HG03025 (cell line): ENCODE results near the gene PDIA6.
"Not testable (repeated sequence)": the region's sequence is repeated elsewhere in the genome, so short reads cannot be mapped to it uniquely, and the experiment has no call there.

Experiments used
- ATAC-seq: cut with Tn5 transposase; IDR thresholded peaks from one replicate; pipeline ENCODE4 v1.9.1; 2021; ENCODE audit warnings: mild to moderate bottlenecking, moderate library complexity; ENCODE audit not compliant: unreplicated experiment, low FRiP score

The PDIA6 gene

DNA sequence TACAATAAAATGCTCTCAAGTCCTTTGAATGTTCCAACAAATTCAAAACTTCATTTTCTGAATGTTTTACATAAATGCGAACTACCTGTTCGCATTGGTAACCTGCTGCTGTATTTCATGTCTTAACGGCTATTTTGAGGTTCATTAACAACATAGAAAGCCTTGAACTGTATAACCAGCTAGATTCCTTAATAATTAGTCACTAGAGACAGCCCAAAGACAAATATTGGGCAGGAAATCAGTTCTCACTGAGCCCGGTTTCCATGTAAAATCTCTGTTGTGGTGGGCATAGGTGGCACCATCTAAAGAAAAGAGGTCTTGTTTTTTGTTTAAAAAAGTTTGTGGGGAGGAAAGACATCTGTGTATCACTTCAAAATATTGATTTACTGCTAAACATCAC lies 29.2 kb downstream of the PDIA6 start:
- no peak for ATAC-seq

DNA sequence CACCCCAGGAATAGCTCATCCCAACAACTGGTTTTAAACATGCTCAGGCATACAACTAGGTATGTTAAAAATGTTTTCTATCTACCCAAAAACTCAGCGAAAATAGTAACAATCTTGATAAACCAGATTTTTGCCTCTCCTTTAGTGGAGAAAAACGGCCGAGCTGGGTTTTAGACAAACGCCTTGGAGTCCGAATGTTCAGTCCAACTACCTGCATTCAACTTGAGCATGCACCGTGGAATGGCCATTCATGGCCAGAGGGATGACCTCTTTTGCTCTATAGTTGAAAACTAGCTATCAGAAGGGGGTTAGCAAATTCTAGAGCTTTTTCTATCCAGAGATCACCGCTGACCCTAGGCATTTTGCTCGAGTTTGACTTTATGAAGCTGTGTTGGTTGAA lies 30.8 kb downstream of the PDIA6 start:
- ATAC-seq, result no peak

- not testable (repeated sequence) for ATAC-seq
These were observed 31.8 kb downstream of the PDIA6 start for GRCh38 chr2:10780821-10781220.

DNA sequence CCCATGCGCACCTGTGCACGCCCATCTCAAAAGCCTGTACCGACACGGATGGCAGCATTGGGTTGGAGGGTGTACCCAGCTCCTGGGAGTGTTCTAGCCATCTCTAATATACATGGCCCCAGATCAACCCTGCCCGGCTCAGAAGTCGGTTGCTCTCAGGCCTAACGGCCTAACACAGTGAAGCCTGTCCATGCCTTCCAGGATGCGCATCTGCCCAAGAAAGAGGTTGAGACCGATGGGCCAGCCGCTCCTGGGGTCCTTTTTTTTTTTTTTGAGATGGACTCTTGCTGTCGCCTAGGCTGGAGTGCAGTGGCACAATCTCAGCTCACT lies 32.1 kb downstream of the PDIA6 start:
- no peak for ATAC-seq

- no peak for ATAC-seq
These were observed 32.7 kb downstream of the PDIA6 start for GRCh38 chr2:10779776-10780490.

GRCh38 chr2:10778724-10779115 lies 33.9 kb downstream of the PDIA6 start:
- ATAC-seq, result no peak

DNA sequence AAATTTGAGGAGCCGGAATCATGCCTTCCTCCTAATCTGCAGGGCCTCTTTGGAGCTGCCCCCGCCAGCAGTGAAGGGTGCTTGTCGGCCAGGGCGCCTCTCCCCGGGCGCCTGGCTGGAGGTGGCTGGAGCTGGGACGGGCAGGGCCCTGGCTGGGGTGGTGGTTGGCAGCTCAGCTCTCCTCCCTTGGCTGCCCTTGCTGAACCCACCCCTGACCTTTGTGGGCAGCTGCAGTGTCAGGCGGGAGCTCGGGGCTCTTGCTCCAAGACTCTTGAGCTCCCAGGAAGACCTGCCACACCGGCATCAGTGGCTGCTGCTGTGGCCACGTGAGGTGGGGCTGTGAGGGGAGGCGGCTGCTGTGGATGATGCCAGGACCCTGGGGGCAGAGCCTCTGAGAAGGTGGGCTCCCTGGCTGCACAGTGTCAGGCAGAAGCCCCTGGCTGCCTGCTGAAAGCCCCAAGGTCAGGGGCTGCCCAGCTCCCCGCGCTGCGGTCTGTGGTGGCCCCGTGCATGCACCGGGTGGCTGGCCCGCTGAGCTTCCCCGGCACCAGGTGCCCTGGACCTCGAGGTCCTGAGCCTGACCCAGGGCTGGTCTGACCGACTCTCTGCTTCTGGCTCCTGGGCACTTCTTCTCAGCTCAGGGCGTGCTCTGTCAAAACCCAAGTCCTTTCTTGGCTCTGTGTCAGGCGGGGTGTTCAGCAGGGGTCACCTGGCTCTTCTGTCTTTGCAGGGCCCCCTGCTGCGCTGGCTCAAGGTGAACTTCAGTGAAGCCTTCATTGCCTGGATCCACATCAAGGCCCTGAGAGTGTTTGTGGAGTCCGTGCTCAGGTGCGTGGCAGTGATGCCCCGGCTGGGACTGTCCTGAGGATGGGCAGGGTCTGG lies 34.5 kb downstream of the PDIA6 start:
- no peak for ATAC-seq

GRCh38 chr2:10777111-10777841 lies 35.3 kb downstream of the PDIA6 start:
- ATAC-seq, result no peak

GRCh38 chr2:10776231-10776977 lies 36.2 kb downstream of the PDIA6 start:
- no peak for ATAC-seq

GRCh38 chr2:10775831-10776230 lies 36.8 kb downstream of the PDIA6 start:
- ATAC-seq, result no peak

GRCh38 chr2:10775021-10775780 lies 37.4 kb downstream of the PDIA6 start:
- ATAC-seq, result no peak

DNA sequence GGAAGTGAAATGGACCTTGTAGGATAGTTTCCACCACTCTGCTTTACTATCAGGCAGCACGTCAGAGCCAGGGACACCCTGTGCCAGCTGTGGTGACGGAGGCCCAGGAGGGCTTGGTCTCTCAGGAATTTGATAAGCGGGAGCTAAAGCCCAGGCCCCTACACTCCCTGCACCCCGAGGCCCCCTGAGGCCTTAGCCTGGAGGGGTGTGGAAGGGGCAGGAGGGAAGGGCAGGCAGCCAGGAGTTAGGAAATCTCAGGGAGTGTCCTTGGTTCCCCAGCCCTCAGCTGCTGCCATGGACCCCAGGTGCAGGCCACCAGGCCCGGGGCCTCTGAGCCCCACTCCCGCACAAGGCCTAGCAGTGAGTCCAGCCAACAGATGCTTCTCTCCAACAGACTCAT lies 38.2 kb downstream of the PDIA6 start:
- ATAC-seq, result no peak

GRCh38 chr2:10773821-10774341 lies 38.7 kb downstream of the PDIA6 start:
- no peak for ATAC-seq

DNA sequence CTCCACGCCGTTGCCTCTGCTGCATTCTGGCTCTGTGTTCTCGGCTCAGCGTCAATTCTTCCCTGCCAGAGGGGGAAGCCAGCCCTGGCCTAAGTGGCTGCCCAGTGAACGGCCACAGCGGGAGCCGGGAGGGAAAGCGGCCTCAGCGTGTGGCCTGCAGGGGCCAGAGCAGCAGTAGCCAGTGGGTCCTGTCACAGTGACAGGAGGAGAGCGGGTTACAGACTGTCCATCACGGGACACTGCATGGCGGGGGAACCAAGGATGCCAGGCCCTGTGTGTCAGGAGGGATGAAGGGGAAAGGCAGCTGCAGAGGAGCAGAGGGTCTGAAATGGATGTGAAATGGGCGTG lies 39.7 kb downstream of the PDIA6 start:
- no peak for ATAC-seq

DNA sequence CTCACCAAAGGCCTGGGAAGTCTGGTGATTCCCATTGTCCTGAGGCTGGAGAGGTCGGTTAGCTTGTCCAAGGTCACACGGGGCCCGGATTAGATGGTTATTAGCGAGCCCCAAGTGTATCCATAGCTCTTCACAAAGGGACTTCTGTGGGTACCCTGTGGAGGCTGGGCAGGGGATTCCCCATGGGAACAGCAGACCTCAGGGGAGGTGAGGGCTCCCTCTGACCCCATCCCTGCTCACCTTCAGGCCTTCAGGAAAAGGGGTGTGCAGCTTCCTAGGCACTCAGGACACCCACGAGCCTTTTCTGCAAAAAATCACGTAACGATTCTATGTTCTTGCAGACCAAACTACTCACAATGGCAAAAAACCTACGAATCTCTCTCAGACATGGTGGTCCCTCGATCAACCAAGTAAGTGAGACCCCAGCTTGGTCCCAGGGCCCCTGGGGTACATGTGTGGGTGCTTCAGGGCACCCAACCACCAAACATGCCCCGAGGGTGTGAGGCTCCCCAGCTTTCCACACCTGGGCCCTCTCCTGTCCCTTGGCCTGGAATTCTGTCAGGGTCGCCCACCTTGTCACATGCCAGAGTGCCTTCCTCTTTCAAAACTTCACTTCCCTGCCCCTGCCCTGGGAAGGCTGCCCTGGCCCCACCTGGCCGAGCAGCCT lies 40.3 kb downstream of the PDIA6 start:
- no peak for ATAC-seq

GRCh38 chr2:10771786-10772185 lies 40.8 kb downstream of the PDIA6 start:
- no peak for ATAC-seq

GRCh38 chr2:10770956-10771750 lies 41.4 kb downstream of the PDIA6 start:
- no peak for ATAC-seq

- ATAC-seq, result no peak
These were observed 44.5 kb downstream of the PDIA6 start for GRCh38 chr2:10768063-10768507.
